Esophagus squamous epithelium (tissue), 5 donors: Measurements from ENCODE around the gene SPOPL. TPM values are rescaled to one million over a fixed set of nuclear protein-coding genes. Genes with fewer than 3 reads are reported as not detected.

Source experiments
- DNase-seq: peaks from one replicate; lab custom pipeline; 2025; lab: John Stamatoyannopoulos, UW
- H3K27ac ChIP-seq, 4 donors: fragments of 200-600 bp; sonication (generic); one replicate each; pipeline ENCODE4 v1.5.1; 2016 to 2019; ENCODE audit warnings: mild to moderate bottlenecking in 1 of 4
- H3K27me3 ChIP-seq, 4 donors: fragments of 200-600 bp; sonication (generic); 1 replicate in 3 of 4; 2 replicates in 1 of 4; pipeline versions ENCODE4 v1.5.1 to v1.6.0; 2017 to 2021; ENCODE audit warnings: antibody characterized with exemption in 1 of 4
- H3K36me3 ChIP-seq, 3 donors: fragments of 200-600 bp; sonication (generic); one replicate each; pipeline ENCODE4 v1.5.1; 2016 to 2019
- H3K4me1 ChIP-seq, 3 donors: fragments of 200-600 bp; sonication (generic); one replicate each; pipeline ENCODE4 v1.5.1; 2017 to 2019
- H3K4me3 ChIP-seq, 4 donors: fragments of 200-600 bp; sonication (generic); 1 replicate in 3 of 4; 2 replicates in 1 of 4; pipeline ENCODE4 v1.5.1; 2016 to 2019; ENCODE audit warnings: mild to moderate bottlenecking in 2 of 4, moderate library complexity in 1 of 4
- H3K9me3 ChIP-seq, 3 donors: fragments of 200-600 bp; sonication (generic); one replicate each; pipeline ENCODE4 v1.5.1; 2016 to 2019
- CTCF ChIP-seq, 6 experiments: fragments of 450-650 bp in 4 of 6; fragments of 200-600 bp in 2 of 6; sonication (generic) in 2 of 6; IDR thresholded peaks; one replicate each; pipeline ENCODE4 v1.5.1; 2016 to 2019; ENCODE audit warnings: antibody characterized with exemption in 6 of 6, mild to moderate bottlenecking in 4 of 6, moderate library complexity in 4 of 6
- POLR2A ChIP-seq, 4 donors: fragments of 450-650 bp; IDR thresholded peaks; one replicate each; pipeline ENCODE4 v1.6.1; 2017; ENCODE audit warnings: antibody characterized with exemption in 4 of 4, mild to moderate bottlenecking in 4 of 4, moderate library complexity in 3 of 4
- WGBS, 2 donors: methylation state at CpG; one replicate each; pipeline ENCODE4 v1.1.5; 2018; 5-methylcytosine and 5-hydroxymethylcytosine counted together
- intact Hi-C: fragments of 100-400 bp; cut with DNase I; formaldehyde crosslinking; loops from one replicate; pipeline ENCODE4 v1.15.0; 2022
- total RNA-seq, 4 donors: library from RNA; depleted of rRNA; stranded (reverse); fragments of >200 nt; gene quantifications; one replicate each; pipeline ENCODE4 v1.1.0, GENCODE V29; 2016
- donor health status: DM: yes; HTN: yes; CAD: no.

SPOPL gene
- total RNA-seq, 4 donors from 2014 or later: 8.4 to 21.2 (median 13.3) TPM

- no peak for DNase-seq
- intact Hi-C loops: no loop called here
- TF ChIP-seq CTCF (IDR thresholded peaks at IDR 0.05) (no peak), POLR2A (IDR thresholded peaks at IDR 0.05) (no peak)
- H3K36me3 ChIP-seq: peaks cover 0 to 79% (median 9%) of the 10 kb centered on the region in 3 donors
- H3K9me3 ChIP-seq: no peaks in the 10 kb centered on the region
- H3K4me3 ChIP-seq: no peak overlapping the region
- H3K4me1 ChIP-seq: peaks cover 0 to 14% (median 0%) of the 10 kb centered on the region in 3 donors
- no peak overlapping the region for H3K27ac ChIP-seq
- H3K27me3 ChIP-seq: no peaks in the 10 kb centered on the region
Observed at GRCh38 chr2:138565230-138565598, 63.6 kb downstream of the SPOPL start.

- WGBS, 2 donors: 86 to 91% methylated on average over 2 of the region's 2 CpGs
- Histone ChIP-seq H3K9me3 (no peaks in the 10 kb centered on the region), H3K4me3 (no peak overlapping the region), H3K36me3 (peaks cover 0 to 66% (median 3%) of the 10 kb centered on the region in 3 donors), H3K27ac (no peak overlapping the region), H3K27me3 (no peaks in the 10 kb centered on the region), H3K4me1 (no peaks in the 10 kb centered on the region)
- intact Hi-C loops: no loop called here
- TF ChIP-seq CTCF (IDR thresholded peaks at IDR 0.05) (no peak), POLR2A (IDR thresholded peaks at IDR 0.05) (no peak)
- no peak for DNase-seq
Observed at GRCh38 chr2:138572318-138572717, 70.7 kb downstream of the SPOPL start.

- Histone ChIP-seq H3K36me3 (peaks cover 0 to 52% (median 0%) of the 10 kb centered on the region in 3 donors), H3K27me3 (no peaks in the 10 kb centered on the region), H3K9me3 (peaks cover 0 to 10% (median 8%) of the 10 kb centered on the region in 3 donors), H3K4me1 (no peaks in the 10 kb centered on the region), H3K4me3 (no peak overlapping the region), H3K27ac (no peak overlapping the region)
- no peak for DNase-seq
- TF ChIP-seq CTCF (IDR thresholded peaks at IDR 0.05): no peak
- no peak for TF ChIP-seq POLR2A (IDR thresholded peaks at IDR 0.05)
- intact Hi-C loops: no loop called here
- WGBS, 2 donors: 82 to 92% methylated on average over 2 of the region's 2 CpGs
Observed at GRCh38 chr2:138577066-138577465, 75.5 kb downstream of the SPOPL start.

- Histone ChIP-seq H3K36me3 (peaks cover 0 to 55% (median 0%) of the 10 kb centered on the region in 3 donors), H3K27me3 (no peaks in the 10 kb centered on the region), H3K27ac (no peak overlapping the region), H3K4me3 (no peak overlapping the region), H3K4me1 (no peaks in the 10 kb centered on the region), H3K9me3 (peaks cover 0 to 10% (median 8%) of the 10 kb centered on the region in 3 donors)
- DNase-seq: no peak
- WGBS, 2 donors: 88 to 96% methylated on average over 3 of the region's 3 CpGs
- no peak for TF ChIP-seq CTCF (IDR thresholded peaks at IDR 0.05)
- no peak for TF ChIP-seq POLR2A (IDR thresholded peaks at IDR 0.05)
- intact Hi-C loops: no loop called here
Observed at GRCh38 chr2:138579556-138579955, 78.0 kb downstream of the SPOPL start.

- no peak overlapping the region for H3K4me3 ChIP-seq
- intact Hi-C loops: no loop called here
- no peak overlapping the region for H3K27ac ChIP-seq
- WGBS, 2 donors: 94 to 100% methylated on average over 1 of the region's 1 CpG
- peaks cover 0 to 53% (median 0%) of the 10 kb centered on the region in 3 donors for H3K36me3 ChIP-seq
- no peak for DNase-seq
- peaks cover 0 to 10% (median 8%) of the 10 kb centered on the region in 3 donors for H3K9me3 ChIP-seq
- H3K4me1 ChIP-seq: no peaks in the 10 kb centered on the region
- H3K27me3 ChIP-seq: no peaks in the 10 kb centered on the region
- TF ChIP-seq CTCF (IDR thresholded peaks at IDR 0.05) (no peak), POLR2A (IDR thresholded peaks at IDR 0.05) (no peak)
Observed at GRCh38 chr2:138581909-138582308, 80.3 kb downstream of the SPOPL start.
